Endothelial cell of umbilical vein (primary cell): ENCODE data around the gene CYTH1. TPM values are rescaled to one million over a fixed set of nuclear protein-coding genes. Genes with fewer than 3 reads are reported as not detected.

Experiments used
- BruUV-seq: library from RNA; stranded (reverse); fragments of 400-500 nt; replicated peaks from 2 replicates; lab custom pipeline; 2021; lab: Mats Ljungman, UMichigan
- CTCF ChIA-PET: fragments of 300-600, 350-600 bp; sonication (Branson Sonifier 250); formaldehyde crosslinking; loops from one replicate; lab custom pipeline; 2021; ENCODE audit warnings: antibody characterized with exemption, inconsistent platforms; lab: Charles Lee
- POLR2A ChIA-PET: fragments of 300-600, 350-600 bp; sonication (Branson Sonifier 250); formaldehyde crosslinking; loops from one replicate; lab custom pipeline; 2021; ENCODE audit warnings: antibody characterized with exemption, inconsistent platforms; lab: Charles Lee
- DNase-seq: peaks from one replicate; pipeline ENCODE4 v3.0.0-alpha.2; 2011; ENCODE audit warnings: low read depth, low spot score
- FAIRE-seq: peaks from 2 replicates; lab custom pipeline; 2011; peaks lifted over from hg19 to GRCh38; lab: Jason Lieb, UNC
- H2AFZ ChIP-seq: 2 replicates; pipeline ENCODE4 v1.6.0; 2012; ENCODE audit warnings: low read depth, low read length, control low read depth, inconsistent platforms
- H3K27ac ChIP-seq: 2 replicates; pipeline ENCODE4 v1.5.1; 2011; ENCODE audit warnings: low read depth, mild to moderate bottlenecking, control low read depth, low read length, moderate library complexity; ENCODE audit not compliant: insufficient read depth
- H3K27me3 ChIP-seq, 2 experiments: 2 replicates each; pipeline versions ENCODE4 v1.6.0 to v1.6.1; 2011; ENCODE audit warnings: low read length in 2 of 2, mixed read lengths in 1 of 2; ENCODE audit not compliant: control insufficient read depth in 2 of 2, insufficient read depth in 2 of 2
- H3K36me3 ChIP-seq, 2 experiments: 2 replicates in 1 of 2; 3 replicates in 1 of 2; pipeline ENCODE4 v1.5.1; 2011; ENCODE audit warnings: low read length in 2 of 2, mild to moderate bottlenecking in 1 of 2, moderate library complexity in 1 of 2; ENCODE audit not compliant: control insufficient read depth in 2 of 2, insufficient read depth in 2 of 2; ENCODE audit errors: extremely low read depth in 1 of 2
- H3K4me1 ChIP-seq: 3 replicates; pipeline ENCODE4 v1.5.1; 2011; ENCODE audit warnings: mild to moderate bottlenecking, low read length; ENCODE audit not compliant: control insufficient read depth, insufficient read depth; ENCODE audit errors: extremely low read depth
- H3K4me2 ChIP-seq: 2 replicates; pipeline ENCODE4 v1.6.1; 2011; ENCODE audit warnings: low read length, control low read depth, mixed read lengths; ENCODE audit not compliant: insufficient read depth
- H3K4me3 ChIP-seq, 3 experiments: fragments of 200-600 bp in 1 of 3; sonication (generic), shearing (Covaris generic) in 1 of 3; replicated peaks in 1 of 3; 2 replicates each; pipeline ENCODE4 v1.5.1; 2011 to 2016; ENCODE audit warnings: control low read depth in 3 of 3, low read length in 3 of 3, mild to moderate bottlenecking in 2 of 3, inconsistent platforms in 1 of 3, low read depth in 1 of 3, moderate library complexity in 1 of 3; ENCODE audit not compliant: insufficient read depth in 1 of 3
- H3K79me2 ChIP-seq: 2 replicates; pipeline ENCODE4 v1.6.0; 2012; ENCODE audit warnings: low read length, inconsistent platforms; ENCODE audit not compliant: control insufficient read depth, insufficient read depth
- H3K9ac ChIP-seq: replicated peaks from 2 replicates; pipeline ENCODE3; 2011; ENCODE audit warnings: low read length, control low read depth; ENCODE audit not compliant: insufficient read depth; ENCODE audit errors: extremely low read depth
- H3K9me1 ChIP-seq: replicated peaks from 3 replicates; pipeline ENCODE4 v1.6.0; 2011; ENCODE audit warnings: mild to moderate bottlenecking, low read length; ENCODE audit not compliant: control insufficient read depth, insufficient read depth; ENCODE audit errors: extremely low read depth
- H3K9me3 ChIP-seq: replicated peaks from 2 replicates; pipeline ENCODE4 v1.5.1; 2012; ENCODE audit warnings: low read length, inconsistent platforms; ENCODE audit not compliant: control insufficient read depth, insufficient read depth
- H4K20me1 ChIP-seq: replicated peaks from 2 replicates; pipeline ENCODE3; 2011; ENCODE audit warnings: mild to moderate bottlenecking, low read length; ENCODE audit not compliant: control insufficient read depth, insufficient read depth; ENCODE audit errors: extremely low read depth
- EZH2 ChIP-seq: IDR thresholded peaks from 2 replicates; pipeline ENCODE4 v1.6.1; 2012; ENCODE audit warnings: borderline replicate concordance, low read depth, mild to moderate bottlenecking, moderate library complexity, low read length, inconsistent platforms; ENCODE audit not compliant: severe bottlenecking
- FOS ChIP-seq: IDR thresholded peaks from 2 replicates; pipeline ENCODE4 v1.6.1; 2011; ENCODE audit warnings: mild to moderate bottlenecking, low read length, moderate library complexity, borderline replicate concordance; ENCODE audit not compliant: insufficient read depth
- GATA2 ChIP-seq: IDR thresholded peaks from 2 replicates; pipeline ENCODE4 v1.7.0; 2011; ENCODE audit warnings: low read depth, mild to moderate bottlenecking, moderate library complexity, mixed read lengths, low read length; ENCODE audit not compliant: insufficient read length, insufficient read depth
- JUN ChIP-seq: IDR thresholded peaks from 2 replicates; pipeline ENCODE4 v1.6.1; 2011; ENCODE audit warnings: borderline replicate concordance, low read depth; ENCODE audit not compliant: insufficient read length, insufficient read depth
- MYC ChIP-seq: IDR thresholded peaks from one replicate; pipeline ENCODE4 v1.6.1; 2011; ENCODE audit warnings: mild to moderate bottlenecking, low read depth, low read length
- POLR2A ChIP-seq: IDR thresholded peaks from 2 replicates; pipeline ENCODE4 v1.6.1; 2012; ENCODE audit warnings: low read depth, mild to moderate bottlenecking, control low read depth, low read length
- POLR2AphosphoS5 ChIP-seq: IDR thresholded peaks from 2 replicates; pipeline ENCODE4 v1.6.1; 2012; ENCODE audit warnings: low read depth, mild to moderate bottlenecking, control low read depth, low read length, moderate library complexity; ENCODE audit not compliant: insufficient read depth
- dilution Hi-C: fragments of 300-500 bp; cut with MboI; formaldehyde crosslinking; loops from one replicate; pipeline ENCODE4 v1.15.0; 2019; ENCODE audit warnings: low sequenced_read_pairs; ENCODE audit not compliant: extremely low pct_ligation_motif_present
- intact Hi-C: fragments of 100-400 bp; cut with micrococcal nuclease; formaldehyde crosslinking; loops from one replicate; pipeline ENCODE4 v1.10.0; 2022
- polyA plus RNA-seq, 4 experiments: library from polyadenylated mRNA; depleted of rRNA in 3 of 4; stranded (reverse) in 3 of 4; unstranded in 1 of 4; fragments of >200 nt; gene quantifications; 2 replicates each; pipeline versions ENCODE4 v1.2.1 to v1.2.3, GENCODE V29; 2011 to 2012; ENCODE audit warnings: missing spikeins in 1 of 4
- total RNA-seq: library from RNA; stranded (reverse); gene quantifications from 2 replicates; pipeline ENCODE4 v1.2.3, GENCODE V29; 2021
- TF ChIP-seq, protein P1 (sequence below): IDR thresholded peaks from 2 replicates; pipeline ENCODE4 v1.6.1; 2011; ENCODE audit not compliant: insufficient read depth, insufficient read length
- TF ChIP-seq, protein P2 (sequence below), 2 donors: IDR thresholded peaks; 1 replicate in 1 of 2; 2 replicates in 1 of 2; pipeline ENCODE4 v1.5.1; 2011; ENCODE audit warnings: low read length in 2 of 2, mild to moderate bottlenecking in 2 of 2, moderate library complexity in 2 of 2, control low read depth in 1 of 2, inconsistent platforms in 1 of 2, low read depth in 1 of 2; ENCODE audit not compliant: insufficient read depth in 1 of 2; ENCODE audit errors: extremely low read depth in 1 of 2

CYTH1 gene
- total and polyA plus RNA-seq, 2 donors (not counting 3 experiments of a cell fraction or from before 2014, with no cell fraction given), result 35.9 to 49.9 TPM

DNA sequence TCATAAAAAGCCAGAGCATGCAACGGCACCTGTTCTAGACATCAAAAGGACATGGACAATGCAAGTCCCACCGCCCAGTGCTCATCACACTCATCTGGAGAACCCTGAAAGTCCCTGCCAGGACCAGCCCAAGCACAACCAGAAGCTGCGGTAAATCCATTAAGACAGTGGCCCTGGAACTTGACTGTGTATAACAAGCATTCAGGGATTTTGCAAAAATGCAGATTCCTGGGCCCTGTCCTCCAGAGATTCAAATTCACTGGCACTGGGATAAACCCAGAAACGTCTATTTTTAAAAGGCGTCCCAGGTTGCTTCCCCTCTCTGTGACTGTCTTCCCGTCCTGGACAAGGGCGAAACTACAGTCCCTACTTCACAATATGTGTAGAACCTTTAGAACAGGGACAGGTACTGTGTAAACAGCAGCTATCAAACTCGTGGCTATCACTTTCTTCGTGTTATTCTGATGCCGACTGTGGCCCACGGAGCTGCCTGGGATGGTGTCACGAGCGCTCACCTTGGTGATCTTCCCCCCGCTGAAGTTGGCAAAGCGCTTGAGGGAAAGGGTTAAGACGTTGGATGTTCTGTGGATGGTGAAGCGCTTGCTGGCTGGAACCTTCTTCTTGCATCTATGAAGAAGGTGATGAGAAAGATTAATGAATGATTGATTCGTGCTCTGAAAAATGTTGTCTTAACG lies 36.2 kb upstream of the CYTH1 start:
- Histone ChIP-seq H2AFZ (no peak overlapping the region), H3K4me1 (peaks cover 19% of the 10 kb centered on the region), H3K9me3 (no peaks in the 10 kb centered on the region), H3K4me3 (no peak overlapping the region), H3K27ac (peak overlapping the region; percentile 56), H3K27me3 (no peaks in the 10 kb centered on the region), H3K79me2 (no peaks in the 10 kb centered on the region), H3K4me2 (peak overlapping the region; percentile 64), H4K20me1 (no peaks in the 10 kb centered on the region), H3K9ac (no peak overlapping the region), H3K36me3 (peaks cover 20 to 40% of the 10 kb centered on the region in 2 experiments), H3K9me1 (no peaks in the 10 kb centered on the region)
- FAIRE-seq (no peak), DNase-seq (no peak)
- no peak for TF ChIP-seq MYC
- no peak for TF ChIP-seq FOS
- TF ChIP-seq JUN, result no peak
- TF ChIP-seq, protein P1, sequence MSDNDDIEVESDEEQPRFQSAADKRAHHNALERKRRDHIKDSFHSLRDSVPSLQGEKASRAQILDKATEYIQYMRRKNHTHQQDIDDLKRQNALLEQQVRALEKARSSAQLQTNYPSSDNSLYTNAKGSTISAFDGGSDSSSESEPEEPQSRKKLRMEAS, result no peak
- TF ChIP-seq EZH2, result no peak
- TF ChIP-seq POLR2A, result no peak
- TF ChIP-seq POLR2AphosphoS5, result no peak
- TF ChIP-seq, protein P2, sequence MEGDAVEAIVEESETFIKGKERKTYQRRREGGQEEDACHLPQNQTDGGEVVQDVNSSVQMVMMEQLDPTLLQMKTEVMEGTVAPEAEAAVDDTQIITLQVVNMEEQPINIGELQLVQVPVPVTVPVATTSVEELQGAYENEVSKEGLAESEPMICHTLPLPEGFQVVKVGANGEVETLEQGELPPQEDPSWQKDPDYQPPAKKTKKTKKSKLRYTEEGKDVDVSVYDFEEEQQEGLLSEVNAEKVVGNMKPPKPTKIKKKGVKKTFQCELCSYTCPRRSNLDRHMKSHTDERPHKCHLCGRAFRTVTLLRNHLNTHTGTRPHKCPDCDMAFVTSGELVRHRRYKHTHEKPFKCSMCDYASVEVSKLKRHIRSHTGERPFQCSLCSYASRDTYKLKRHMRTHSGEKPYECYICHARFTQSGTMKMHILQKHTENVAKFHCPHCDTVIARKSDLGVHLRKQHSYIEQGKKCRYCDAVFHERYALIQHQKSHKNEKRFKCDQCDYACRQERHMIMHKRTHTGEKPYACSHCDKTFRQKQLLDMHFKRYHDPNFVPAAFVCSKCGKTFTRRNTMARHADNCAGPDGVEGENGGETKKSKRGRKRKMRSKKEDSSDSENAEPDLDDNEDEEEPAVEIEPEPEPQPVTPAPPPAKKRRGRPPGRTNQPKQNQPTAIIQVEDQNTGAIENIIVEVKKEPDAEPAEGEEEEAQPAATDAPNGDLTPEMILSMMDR (IDR thresholded peaks at IDR 0.05; ENCODE audit: extremely low read depth in 1 of 2, insufficient read depth in 1 of 2, low read depth in 1 of 2, low read length in 2 of 2), result no peak
- TF ChIP-seq GATA2, result no peak
- no TSS peak for BruUV-seq
- dilution Hi-C loops, result no loop called here
- ChIA-PET CTCF (interaction anchor here (0.8 to 2.7 kb wide), 7 partner anchors 9 to 321 kb away, joined by 3 to 11 read pairs (median 4); no protein-coding TSS in a partner anchor), POLR2A (interaction anchor here (0.7 to 1.2 kb wide), 2 partner anchors 13 to 122 kb away, joined by 3 to 5 read pairs; no protein-coding TSS in a partner anchor)
- intact Hi-C loops, result no loop called here
